Activated CD8-positive, alpha-beta memory T cell treated with anti-CD3 and anti-CD28 coated beads for 4 hours (primary cell): ENCODE measurements around the gene ABCC3.

ENCODE experiments used
- DNase-seq, 2 donors: peaks; one replicate each; pipeline ENCODE4 v3.0.0-alpha.2; 2020; ENCODE audit warnings: low read depth in 2 of 2

Gene ABCC3

GRCh38 chr17:50634224-50634914 lies at the start of gene ABCC3:
Gene ABCC3 (plus strand): TSS chr17:50634881. CDS start chr17:50634937, 56 bp downstream.
- DNase-seq = no peak

GRCh38 chr17:50585346-50585745 lies 49.3 kb upstream of the ABCC3 start:
- no peak for DNase-seq

GRCh38 chr17:50585891-50586290 lies 48.8 kb upstream of the ABCC3 start:
- DNase-seq = no peak

DNA sequence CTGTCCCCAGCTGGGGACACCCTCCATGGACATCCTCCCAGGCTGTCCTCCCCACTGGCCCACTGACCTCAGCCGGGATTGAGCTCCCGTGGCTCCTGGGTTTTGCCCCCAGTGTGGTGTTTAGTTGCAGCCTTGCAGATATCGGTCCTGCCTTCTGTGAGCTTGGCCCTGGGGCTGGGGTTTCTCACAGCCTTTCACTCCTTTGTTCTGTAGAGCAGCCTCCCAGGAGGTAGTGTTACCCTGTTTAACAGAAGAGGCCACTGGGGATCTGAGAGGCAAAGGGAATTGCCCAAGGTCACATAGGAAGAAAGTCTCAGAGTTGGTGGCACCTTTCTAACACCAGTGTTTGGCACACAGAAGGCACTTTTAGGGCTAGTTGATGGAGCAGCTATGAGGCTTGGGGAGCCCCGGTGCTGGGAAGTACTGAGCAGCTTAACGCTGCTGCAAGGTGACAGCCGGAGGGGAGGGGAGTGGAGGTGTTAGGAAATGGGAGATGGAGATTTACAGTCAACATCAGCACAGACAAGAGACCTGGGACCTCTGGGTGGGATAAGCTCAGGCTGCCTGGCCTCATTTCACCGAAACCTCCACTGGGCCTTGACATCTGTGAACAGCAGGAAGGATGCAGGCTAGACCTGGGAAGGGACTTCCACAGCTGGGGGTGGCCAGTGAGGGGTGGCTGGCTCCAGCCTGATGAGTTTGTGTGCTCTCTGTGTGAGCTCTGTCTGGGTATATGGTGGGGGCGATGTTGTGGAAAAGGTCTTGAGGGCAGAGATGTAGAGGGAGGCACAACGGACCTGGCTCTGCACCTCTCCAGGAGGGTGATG lies 48.0 kb upstream of the ABCC3 start:
- no peak for DNase-seq

GRCh38 chr17:50587571-50587970 lies 47.1 kb upstream of the ABCC3 start:
- no peak for DNase-seq

DNA sequence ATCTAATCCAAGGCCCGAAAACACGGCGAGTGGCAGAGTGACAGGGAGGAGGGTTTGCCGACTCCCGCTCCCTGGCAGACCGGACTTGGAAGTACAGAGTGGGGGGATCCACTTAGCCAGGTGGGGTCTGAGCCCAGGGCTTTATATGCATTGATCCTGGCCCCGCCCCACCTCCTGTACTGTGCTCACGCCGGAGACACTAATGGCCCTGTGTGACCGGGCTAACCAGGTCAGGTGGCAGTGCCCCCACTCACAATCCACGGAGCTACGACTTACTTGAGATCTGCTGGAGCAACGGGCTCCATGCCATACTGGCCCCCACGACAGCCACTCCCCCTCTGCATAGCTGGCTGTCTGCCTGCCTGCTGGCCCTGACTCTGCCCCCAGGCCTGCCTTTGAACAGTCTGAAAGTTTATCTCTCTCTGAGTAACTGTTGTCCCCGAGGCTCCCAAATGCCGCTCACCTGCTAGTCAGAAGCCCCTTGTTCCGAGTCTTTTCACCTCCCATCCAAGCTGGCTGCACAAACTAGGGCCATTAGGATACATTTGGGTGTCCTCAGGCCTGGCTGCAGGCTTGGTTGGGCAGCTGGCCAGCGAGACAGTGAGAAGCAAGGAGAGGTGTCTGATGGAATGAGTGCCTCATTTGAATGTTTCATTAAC lies 46.2 kb upstream of the ABCC3 start:
- no peak for DNase-seq

GRCh38 chr17:50589095-50589705 lies 45.5 kb upstream of the ABCC3 start:
- no peak for DNase-seq

- no peak for DNase-seq
These were observed 43.5 kb upstream of the ABCC3 start for GRCh38 chr17:50590946-50591737.

DNA sequence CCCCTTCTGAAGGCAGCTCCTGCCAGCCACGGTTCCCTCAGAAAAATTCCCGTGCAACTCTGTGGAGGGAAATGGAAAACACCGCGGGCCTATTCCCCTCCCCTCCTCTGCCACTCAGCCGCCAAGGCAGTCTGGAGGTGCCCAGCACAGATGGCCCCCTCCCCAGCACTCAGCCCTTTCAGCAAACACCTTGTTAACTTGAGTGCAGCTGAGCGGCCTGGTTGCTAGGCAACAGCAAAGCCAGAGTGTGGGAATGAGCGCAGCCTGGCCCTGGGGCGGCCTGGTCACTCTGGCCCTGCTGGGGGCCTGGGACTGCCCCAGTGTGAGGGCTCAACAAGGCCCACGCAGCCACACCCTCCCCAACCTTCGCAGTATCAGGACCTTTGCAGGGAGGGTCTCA lies 41.4 kb upstream of the ABCC3 start:
- no peak for DNase-seq

- no peak for DNase-seq
These were observed 40.4 kb upstream of the ABCC3 start for GRCh38 chr17:50594128-50594823.

DNA sequence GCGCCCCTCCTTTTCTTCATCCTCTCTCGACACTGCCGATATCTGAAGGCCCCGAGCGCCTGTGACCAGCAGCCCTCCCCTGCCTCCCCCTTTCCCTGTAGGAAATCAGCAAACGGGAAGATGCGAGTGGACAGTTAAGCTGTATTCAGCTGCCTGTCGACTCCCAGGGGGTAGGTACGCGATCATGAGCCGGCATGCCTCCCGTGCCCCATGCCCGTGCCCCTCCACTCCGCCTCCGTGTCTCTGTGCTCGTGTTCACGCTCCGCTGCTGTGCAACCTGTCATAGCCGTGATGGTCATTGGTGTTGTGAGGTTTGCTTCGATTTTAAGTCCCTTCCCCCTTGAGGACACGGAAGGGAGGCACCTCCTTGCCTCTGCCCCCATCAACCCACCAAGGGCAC lies 39.8 kb upstream of the ABCC3 start:
- DNase-seq = no peak

GRCh38 chr17:50596191-50597037 lies 38.3 kb upstream of the ABCC3 start:
- no peak for DNase-seq

DNA sequence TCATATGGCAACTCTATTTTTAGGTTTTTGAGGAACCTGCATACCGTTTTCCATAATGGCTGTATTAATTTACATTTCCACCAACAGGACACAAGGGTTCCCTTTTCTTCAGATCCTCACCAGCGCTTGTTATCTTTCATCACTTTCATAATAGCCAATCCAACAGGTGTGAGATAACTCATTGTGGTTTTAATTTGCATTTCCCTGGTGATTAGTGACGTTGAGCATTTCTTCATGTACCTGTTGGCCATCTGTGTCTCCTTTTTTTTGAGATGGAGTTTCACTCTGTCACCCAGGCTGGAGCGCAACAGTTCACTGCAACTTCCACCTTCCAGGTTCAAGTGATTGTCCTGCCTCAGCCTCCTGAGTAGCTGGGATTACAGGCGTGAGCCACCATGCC lies 36.2 kb upstream of the ABCC3 start:
- no peak for DNase-seq

- DNase-seq = no peak
These were observed 35.1 kb upstream of the ABCC3 start for GRCh38 chr17:50599606-50600005.

DNA sequence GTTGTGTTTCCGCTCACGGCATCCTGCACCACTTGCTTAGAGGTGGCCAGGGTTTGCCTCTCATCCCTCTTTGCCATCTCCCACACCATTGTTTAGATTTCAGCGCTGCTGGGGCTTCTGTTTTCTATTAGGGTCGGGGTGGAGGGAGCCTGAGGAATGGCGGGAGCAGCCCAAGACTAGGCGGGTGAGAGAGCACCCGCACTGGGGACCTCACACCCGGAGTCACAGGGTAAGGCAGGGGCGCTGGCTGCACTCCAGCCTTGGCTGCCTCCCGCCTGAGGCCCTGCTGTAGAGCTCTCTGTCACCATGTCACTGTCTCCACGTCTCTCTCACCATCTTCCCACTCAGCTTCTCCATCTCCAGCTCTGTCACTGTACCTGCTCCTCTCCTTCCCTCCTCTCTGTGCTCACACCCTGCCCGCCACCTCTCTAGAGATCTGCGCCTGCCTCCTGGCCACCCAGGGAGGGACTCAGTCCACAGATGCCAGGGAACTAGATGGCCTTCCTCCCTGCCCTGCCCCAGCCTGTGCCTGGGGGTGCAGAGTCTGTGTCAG lies 32.8 kb upstream of the ABCC3 start:
- no peak for DNase-seq

GRCh38 chr17:50602836-50603235 lies 31.8 kb upstream of the ABCC3 start:
- no peak for DNase-seq

DNA sequence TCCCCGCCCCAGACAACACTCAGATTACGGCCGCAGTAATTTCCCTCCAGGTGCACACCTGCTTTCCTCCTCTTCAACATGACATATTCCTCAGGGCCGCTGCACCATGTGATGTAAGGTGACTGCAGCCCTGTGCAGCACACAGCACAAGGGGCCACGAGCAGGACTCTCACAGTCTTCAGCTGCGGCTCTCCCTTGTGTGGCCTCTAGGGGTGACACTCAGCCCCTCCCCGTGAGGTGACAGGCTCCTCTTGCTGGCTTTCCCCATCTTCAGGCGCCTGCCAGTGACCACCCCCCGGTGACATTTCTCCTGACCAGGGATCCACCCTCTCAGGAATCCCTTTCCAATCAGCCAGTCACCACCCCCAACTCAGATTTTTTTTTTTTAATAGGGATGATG lies 31.3 kb upstream of the ABCC3 start:
- no peak for DNase-seq

DNA sequence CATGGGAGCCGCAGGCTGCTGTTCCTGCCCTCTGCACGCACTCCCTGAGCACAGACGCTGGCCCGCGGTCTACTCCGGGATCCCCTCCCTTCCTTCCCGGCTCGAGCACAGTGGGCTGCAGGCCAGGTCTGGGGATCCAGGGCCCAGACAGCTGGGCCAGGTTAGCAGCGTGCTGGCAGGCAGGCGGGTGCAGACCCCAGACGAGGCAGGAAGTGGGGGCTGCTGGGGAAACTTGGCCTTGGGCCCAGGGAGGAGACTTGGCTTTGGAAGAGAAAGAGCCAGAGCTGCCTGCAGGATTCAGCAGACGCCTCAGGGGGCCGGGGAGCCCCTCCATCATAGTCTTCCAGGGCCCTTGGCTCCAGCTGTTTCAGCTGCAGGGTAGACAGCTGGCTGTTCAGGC lies 30.2 kb upstream of the ABCC3 start:
- no peak for DNase-seq

DNA sequence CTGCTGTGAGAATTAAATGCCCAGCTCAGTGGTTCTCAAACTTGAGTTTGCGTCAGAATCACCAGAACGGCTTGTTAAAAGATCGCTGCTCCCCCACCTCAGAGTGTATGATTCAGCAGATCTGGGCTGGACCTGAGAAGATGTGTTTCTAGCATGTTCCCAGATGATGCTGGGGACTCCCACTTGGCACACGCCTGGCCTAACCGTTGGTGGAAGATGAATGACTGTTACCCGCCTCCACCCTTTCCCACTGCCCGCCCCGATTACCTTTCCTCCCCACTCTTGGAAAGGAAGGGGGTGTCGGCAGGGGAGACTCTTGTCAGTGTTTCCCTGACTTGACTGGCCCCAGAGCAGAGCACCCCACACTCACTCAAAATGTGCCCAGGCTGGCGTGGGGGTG lies 29.3 kb upstream of the ABCC3 start:
- no peak for DNase-seq
